Endothelial cell of umbilical vein (primary cell): Measurements from ENCODE around the gene PEMT. TPM values are rescaled to one million over a fixed set of nuclear protein-coding genes. Genes with fewer than 3 reads are reported as not detected.
A peak's percentile ranks its signal among the peaks of the same experiment; 100 is the strongest.

Experiments used
- BruUV-seq: library from RNA; stranded (reverse); fragments of 400-500 nt; replicated peaks from 2 replicates; lab custom pipeline; 2021; lab: Mats Ljungman, UMichigan
- CTCF ChIA-PET: fragments of 300-600, 350-600 bp; sonication (Branson Sonifier 250); formaldehyde crosslinking; loops from one replicate; lab custom pipeline; 2021; ENCODE audit warnings: antibody characterized with exemption, inconsistent platforms; lab: Charles Lee
- POLR2A ChIA-PET: fragments of 300-600, 350-600 bp; sonication (Branson Sonifier 250); formaldehyde crosslinking; loops from one replicate; lab custom pipeline; 2021; ENCODE audit warnings: antibody characterized with exemption, inconsistent platforms; lab: Charles Lee
- DNase-seq: peaks from one replicate; pipeline ENCODE4 v3.0.0-alpha.2; 2011; ENCODE audit warnings: low read depth, low spot score
- FAIRE-seq: peaks from 2 replicates; lab custom pipeline; 2011; peaks lifted over from hg19 to GRCh38; lab: Jason Lieb, UNC
- H2AFZ ChIP-seq: 2 replicates; pipeline ENCODE4 v1.6.0; 2012; ENCODE audit warnings: low read depth, low read length, control low read depth, inconsistent platforms
- H3K27ac ChIP-seq: 2 replicates; pipeline ENCODE4 v1.5.1; 2011; ENCODE audit warnings: low read depth, mild to moderate bottlenecking, control low read depth, low read length, moderate library complexity; ENCODE audit not compliant: insufficient read depth
- H3K27me3 ChIP-seq, 2 experiments: 2 replicates each; pipeline versions ENCODE4 v1.6.0 to v1.6.1; 2011; ENCODE audit warnings: low read length in 2 of 2, mixed read lengths in 1 of 2; ENCODE audit not compliant: control insufficient read depth in 2 of 2, insufficient read depth in 2 of 2
- H3K36me3 ChIP-seq, 2 experiments: 2 replicates in 1 of 2; 3 replicates in 1 of 2; pipeline ENCODE4 v1.5.1; 2011; ENCODE audit warnings: low read length in 2 of 2, mild to moderate bottlenecking in 1 of 2, moderate library complexity in 1 of 2; ENCODE audit not compliant: control insufficient read depth in 2 of 2, insufficient read depth in 2 of 2; ENCODE audit errors: extremely low read depth in 1 of 2
- H3K4me1 ChIP-seq: 3 replicates; pipeline ENCODE4 v1.5.1; 2011; ENCODE audit warnings: mild to moderate bottlenecking, low read length; ENCODE audit not compliant: control insufficient read depth, insufficient read depth; ENCODE audit errors: extremely low read depth
- H3K4me2 ChIP-seq: 2 replicates; pipeline ENCODE4 v1.6.1; 2011; ENCODE audit warnings: low read length, control low read depth, mixed read lengths; ENCODE audit not compliant: insufficient read depth
- H3K4me3 ChIP-seq, 3 experiments: fragments of 200-600 bp in 1 of 3; sonication (generic), shearing (Covaris generic) in 1 of 3; replicated peaks in 1 of 3; 2 replicates each; pipeline ENCODE4 v1.5.1; 2011 to 2016; ENCODE audit warnings: control low read depth in 3 of 3, low read length in 3 of 3, mild to moderate bottlenecking in 2 of 3, inconsistent platforms in 1 of 3, low read depth in 1 of 3, moderate library complexity in 1 of 3; ENCODE audit not compliant: insufficient read depth in 1 of 3
- H3K79me2 ChIP-seq: 2 replicates; pipeline ENCODE4 v1.6.0; 2012; ENCODE audit warnings: low read length, inconsistent platforms; ENCODE audit not compliant: control insufficient read depth, insufficient read depth
- H3K9ac ChIP-seq: replicated peaks from 2 replicates; pipeline ENCODE3; 2011; ENCODE audit warnings: low read length, control low read depth; ENCODE audit not compliant: insufficient read depth; ENCODE audit errors: extremely low read depth
- H3K9me1 ChIP-seq: replicated peaks from 3 replicates; pipeline ENCODE4 v1.6.0; 2011; ENCODE audit warnings: mild to moderate bottlenecking, low read length; ENCODE audit not compliant: control insufficient read depth, insufficient read depth; ENCODE audit errors: extremely low read depth
- H3K9me3 ChIP-seq: replicated peaks from 2 replicates; pipeline ENCODE4 v1.5.1; 2012; ENCODE audit warnings: low read length, inconsistent platforms; ENCODE audit not compliant: control insufficient read depth, insufficient read depth
- H4K20me1 ChIP-seq: replicated peaks from 2 replicates; pipeline ENCODE3; 2011; ENCODE audit warnings: mild to moderate bottlenecking, low read length; ENCODE audit not compliant: control insufficient read depth, insufficient read depth; ENCODE audit errors: extremely low read depth
- EZH2 ChIP-seq: IDR thresholded peaks from 2 replicates; pipeline ENCODE4 v1.6.1; 2012; ENCODE audit warnings: borderline replicate concordance, low read depth, mild to moderate bottlenecking, moderate library complexity, low read length, inconsistent platforms; ENCODE audit not compliant: severe bottlenecking
- FOS ChIP-seq: IDR thresholded peaks from 2 replicates; pipeline ENCODE4 v1.6.1; 2011; ENCODE audit warnings: mild to moderate bottlenecking, low read length, moderate library complexity, borderline replicate concordance; ENCODE audit not compliant: insufficient read depth
- GATA2 ChIP-seq: IDR thresholded peaks from 2 replicates; pipeline ENCODE4 v1.7.0; 2011; ENCODE audit warnings: low read depth, mild to moderate bottlenecking, moderate library complexity, mixed read lengths, low read length; ENCODE audit not compliant: insufficient read length, insufficient read depth
- JUN ChIP-seq: IDR thresholded peaks from 2 replicates; pipeline ENCODE4 v1.6.1; 2011; ENCODE audit warnings: borderline replicate concordance, low read depth; ENCODE audit not compliant: insufficient read length, insufficient read depth
- MYC ChIP-seq: IDR thresholded peaks from one replicate; pipeline ENCODE4 v1.6.1; 2011; ENCODE audit warnings: mild to moderate bottlenecking, low read depth, low read length
- POLR2A ChIP-seq: IDR thresholded peaks from 2 replicates; pipeline ENCODE4 v1.6.1; 2012; ENCODE audit warnings: low read depth, mild to moderate bottlenecking, control low read depth, low read length
- POLR2AphosphoS5 ChIP-seq: IDR thresholded peaks from 2 replicates; pipeline ENCODE4 v1.6.1; 2012; ENCODE audit warnings: low read depth, mild to moderate bottlenecking, control low read depth, low read length, moderate library complexity; ENCODE audit not compliant: insufficient read depth
- dilution Hi-C: fragments of 300-500 bp; cut with MboI; formaldehyde crosslinking; loops from one replicate; pipeline ENCODE4 v1.15.0; 2019; ENCODE audit warnings: low sequenced_read_pairs; ENCODE audit not compliant: extremely low pct_ligation_motif_present
- intact Hi-C: fragments of 100-400 bp; cut with micrococcal nuclease; formaldehyde crosslinking; loops from one replicate; pipeline ENCODE4 v1.10.0; 2022
- polyA plus RNA-seq, 4 experiments: library from polyadenylated mRNA; depleted of rRNA in 3 of 4; stranded (reverse) in 3 of 4; unstranded in 1 of 4; fragments of >200 nt; gene quantifications; 2 replicates each; pipeline versions ENCODE4 v1.2.1 to v1.2.3, GENCODE V29; 2011 to 2012; ENCODE audit warnings: missing spikeins in 1 of 4
- total RNA-seq: library from RNA; stranded (reverse); gene quantifications from 2 replicates; pipeline ENCODE4 v1.2.3, GENCODE V29; 2021
- TF ChIP-seq, protein P1 (sequence below), 2 donors: IDR thresholded peaks; 1 replicate in 1 of 2; 2 replicates in 1 of 2; pipeline ENCODE4 v1.5.1; 2011; ENCODE audit warnings: low read length in 2 of 2, mild to moderate bottlenecking in 2 of 2, moderate library complexity in 2 of 2, control low read depth in 1 of 2, inconsistent platforms in 1 of 2, low read depth in 1 of 2; ENCODE audit not compliant: insufficient read depth in 1 of 2; ENCODE audit errors: extremely low read depth in 1 of 2

The PEMT gene
- total and polyA plus RNA-seq, 2 donors (not counting 3 experiments of a cell fraction or from before 2014, with no cell fraction given), result 35.1 to 58.4 TPM

DNA sequence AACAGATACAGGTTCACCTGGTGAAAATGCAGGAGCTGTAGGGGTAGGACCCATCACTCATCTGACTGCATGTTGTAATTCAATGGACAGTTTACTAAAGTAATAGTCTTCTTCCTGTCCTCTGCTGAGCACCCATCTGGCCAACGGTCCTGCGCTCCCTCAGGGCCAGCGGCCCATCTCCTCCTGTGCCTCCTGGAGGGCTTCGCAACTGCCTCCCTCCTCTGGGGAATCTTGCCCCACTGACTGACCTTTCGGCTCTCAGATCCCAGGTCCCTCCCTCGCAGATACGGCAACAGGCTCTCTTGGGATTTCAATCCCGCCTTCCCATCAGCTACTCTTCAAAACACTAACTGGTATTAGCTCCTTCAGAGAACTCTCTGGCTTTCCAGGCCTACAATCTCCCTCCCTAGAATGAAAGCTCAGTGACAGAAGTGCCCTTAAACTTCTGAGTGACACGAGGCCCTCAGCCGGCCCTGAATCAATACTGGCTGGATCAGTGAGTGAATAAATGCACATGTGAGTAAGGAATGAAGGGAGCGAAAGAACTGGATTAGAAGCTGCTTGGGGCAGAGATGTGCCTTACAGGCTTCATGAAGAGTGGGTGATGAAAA, 1.3 kb downstream of the PEMT start:
- Histone ChIP-seq H2AFZ (peak overlapping the region; percentile 75), H3K36me3 (no peaks in the 10 kb centered on the region), H4K20me1 (no peaks in the 10 kb centered on the region), H3K27me3 (no peaks in the 10 kb centered on the region), H3K4me1 (peaks cover 9% of the 10 kb centered on the region), H3K4me3 (peak overlapping the region in 2 of 3 experiments; percentile 24 to 70), H3K79me2 (peaks cover 8% of the 10 kb centered on the region), H3K9ac (peak overlapping the region; percentile 72), H3K9me1 (no peaks in the 10 kb centered on the region), H3K9me3 (no peaks in the 10 kb centered on the region), H3K4me2 (peak overlapping the region; percentile 61), H3K27ac (no peak overlapping the region)
- FAIRE-seq (no peak), DNase-seq (no peak)
- ChIA-PET CTCF (interaction anchor here (1.2 to 3.5 kb wide), 4 partner anchors 8 to 93 kb away, joined by 3 to 17 read pairs (median 14); no protein-coding TSS in a partner anchor), POLR2A (interaction anchor here (0.5 to 2.6 kb wide), 4 partner anchors 25 to 1209 kb away, joined by 3 to 11 read pairs (median 6); partner anchors contain the start of genes RASD1 and UBB)
- TF ChIP-seq POLR2AphosphoS5, result no peak
- no peak for TF ChIP-seq EZH2
- TF ChIP-seq, protein P1, sequence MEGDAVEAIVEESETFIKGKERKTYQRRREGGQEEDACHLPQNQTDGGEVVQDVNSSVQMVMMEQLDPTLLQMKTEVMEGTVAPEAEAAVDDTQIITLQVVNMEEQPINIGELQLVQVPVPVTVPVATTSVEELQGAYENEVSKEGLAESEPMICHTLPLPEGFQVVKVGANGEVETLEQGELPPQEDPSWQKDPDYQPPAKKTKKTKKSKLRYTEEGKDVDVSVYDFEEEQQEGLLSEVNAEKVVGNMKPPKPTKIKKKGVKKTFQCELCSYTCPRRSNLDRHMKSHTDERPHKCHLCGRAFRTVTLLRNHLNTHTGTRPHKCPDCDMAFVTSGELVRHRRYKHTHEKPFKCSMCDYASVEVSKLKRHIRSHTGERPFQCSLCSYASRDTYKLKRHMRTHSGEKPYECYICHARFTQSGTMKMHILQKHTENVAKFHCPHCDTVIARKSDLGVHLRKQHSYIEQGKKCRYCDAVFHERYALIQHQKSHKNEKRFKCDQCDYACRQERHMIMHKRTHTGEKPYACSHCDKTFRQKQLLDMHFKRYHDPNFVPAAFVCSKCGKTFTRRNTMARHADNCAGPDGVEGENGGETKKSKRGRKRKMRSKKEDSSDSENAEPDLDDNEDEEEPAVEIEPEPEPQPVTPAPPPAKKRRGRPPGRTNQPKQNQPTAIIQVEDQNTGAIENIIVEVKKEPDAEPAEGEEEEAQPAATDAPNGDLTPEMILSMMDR (IDR thresholded peaks at IDR 0.05; ENCODE audit: extremely low read depth in 1 of 2, insufficient read depth in 1 of 2, low read depth in 1 of 2, low read length in 2 of 2), result no peak
- TF ChIP-seq JUN, result no peak
- TF ChIP-seq POLR2A, result no peak
- TF ChIP-seq FOS, result no peak
- no peak for TF ChIP-seq GATA2
- TF ChIP-seq MYC, result no peak
- intact Hi-C loops, result no loop called here
- dilution Hi-C loops, result no loop called here
- BruUV-seq, result no TSS peak
